ENCODE results near the gene ZBTB16. TPM values are rescaled to one million over a fixed set of nuclear protein-coding genes. Genes with fewer than 3 reads are reported as not detected.

Gene ZBTB16
- total RNA-seq, 1 donor from 2014 or later, result 17.7 TPM

DNA sequence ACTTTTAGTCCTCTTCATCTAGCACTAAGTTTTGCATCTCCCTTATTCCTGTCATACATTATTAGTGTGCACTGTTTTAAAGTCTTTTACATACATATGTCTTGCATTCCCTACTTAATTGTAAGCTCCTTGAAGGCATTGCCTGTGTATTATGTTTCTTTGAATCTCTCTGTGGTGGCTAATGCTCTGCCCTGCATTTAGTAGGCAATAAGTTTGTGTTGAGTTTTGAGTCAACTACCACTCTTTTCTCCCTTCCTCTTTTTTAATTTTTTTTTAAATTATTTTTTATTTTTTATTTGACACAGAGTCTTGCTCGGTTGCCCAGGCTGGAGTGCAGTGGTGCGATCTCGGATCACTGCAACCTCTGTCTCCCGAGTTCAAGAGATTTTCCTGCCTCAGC is 78.9 kb downstream of the ZBTB16 start:
- Histone ChIP-seq H3K9me3 (ENCODE audit: low read depth) (no peaks in the 10 kb centered on the region), H3K4me2 (no peak overlapping the region), H3F3A (ENCODE audit: low read depth) (peaks cover 6% of the 10 kb centered on the region), H3K79me2 (ENCODE audit: low read depth) (peaks cover 12% of the 10 kb centered on the region), H3K36me3 (no peaks in the 10 kb centered on the region), H4K20me1 (ENCODE audit: low read depth) (peaks cover 40% of the 10 kb centered on the region), H3K9ac (no peak overlapping the region), H3K27ac (no peak overlapping the region), H3K27me3 (no peaks in the 10 kb centered on the region), H3K4me1 (peaks cover 42% of the 10 kb centered on the region), H2AFZ (replicated peaks) (no peak overlapping the region), H3K4me3 (no peak overlapping the region)
- no peak for DNase-seq (ENCODE audit: low spot score)
- no peak overlapping the region for H3K4me3 Mint-ChIP-seq
- H3K36me3 Mint-ChIP-seq, result peaks cover 54% of the 10 kb centered on the region
- peaks cover 76% of the 10 kb centered on the region for H3K4me1 Mint-ChIP-seq
- peaks cover 7% of the 10 kb centered on the region for H3K9me3 Mint-ChIP-seq
- TF ChIP-seq EZH2phosphoT487 (IDR thresholded peaks at IDR 0.05), result no peak
- TF ChIP-seq, protein P1, sequence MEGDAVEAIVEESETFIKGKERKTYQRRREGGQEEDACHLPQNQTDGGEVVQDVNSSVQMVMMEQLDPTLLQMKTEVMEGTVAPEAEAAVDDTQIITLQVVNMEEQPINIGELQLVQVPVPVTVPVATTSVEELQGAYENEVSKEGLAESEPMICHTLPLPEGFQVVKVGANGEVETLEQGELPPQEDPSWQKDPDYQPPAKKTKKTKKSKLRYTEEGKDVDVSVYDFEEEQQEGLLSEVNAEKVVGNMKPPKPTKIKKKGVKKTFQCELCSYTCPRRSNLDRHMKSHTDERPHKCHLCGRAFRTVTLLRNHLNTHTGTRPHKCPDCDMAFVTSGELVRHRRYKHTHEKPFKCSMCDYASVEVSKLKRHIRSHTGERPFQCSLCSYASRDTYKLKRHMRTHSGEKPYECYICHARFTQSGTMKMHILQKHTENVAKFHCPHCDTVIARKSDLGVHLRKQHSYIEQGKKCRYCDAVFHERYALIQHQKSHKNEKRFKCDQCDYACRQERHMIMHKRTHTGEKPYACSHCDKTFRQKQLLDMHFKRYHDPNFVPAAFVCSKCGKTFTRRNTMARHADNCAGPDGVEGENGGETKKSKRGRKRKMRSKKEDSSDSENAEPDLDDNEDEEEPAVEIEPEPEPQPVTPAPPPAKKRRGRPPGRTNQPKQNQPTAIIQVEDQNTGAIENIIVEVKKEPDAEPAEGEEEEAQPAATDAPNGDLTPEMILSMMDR (IDR thresholded peaks at IDR 0.05), result no peak
- TF ChIP-seq EZH2 (IDR thresholded peaks at IDR 0.05), result no peak
- H3K27me3 Mint-ChIP-seq (ENCODE audit: insufficient read depth, low read depth), result peaks cover 5% of the 10 kb centered on the region
- no peak overlapping the region for H3K27ac Mint-ChIP-seq

DNA sequence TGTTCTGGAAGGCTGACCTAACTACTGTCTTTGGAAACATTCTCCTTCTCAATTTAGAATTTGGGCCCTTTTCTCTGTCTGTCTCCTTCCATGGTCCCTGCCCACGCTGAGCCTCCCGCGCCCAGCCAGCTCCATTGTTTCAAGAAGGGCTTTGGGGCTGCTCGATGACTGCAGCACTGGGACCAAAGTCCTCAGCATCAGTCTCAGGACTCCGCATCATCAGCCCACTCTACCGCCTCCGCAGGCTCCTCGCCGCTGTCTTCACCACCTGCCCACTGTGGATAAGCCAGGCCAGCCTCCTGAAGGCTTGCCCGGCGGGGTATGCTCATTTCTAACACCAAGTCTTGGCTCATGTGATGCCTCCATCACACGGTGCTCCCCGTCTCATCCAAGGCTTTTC is 81.3 kb downstream of the ZBTB16 start:
- Histone ChIP-seq H3K4me3 (no peak overlapping the region), H3K79me2 (ENCODE audit: low read depth) (peaks cover 18% of the 10 kb centered on the region), H3K4me2 (no peak overlapping the region), H3K36me3 (no peaks in the 10 kb centered on the region), H4K20me1 (ENCODE audit: low read depth) (peaks cover 50% of the 10 kb centered on the region), H3F3A (ENCODE audit: low read depth) (peaks cover 19% of the 10 kb centered on the region), H2AFZ (replicated peaks) (no peak overlapping the region), H3K27ac (no peak overlapping the region), H3K4me1 (peaks cover 52% of the 10 kb centered on the region), H3K9me3 (ENCODE audit: low read depth) (no peaks in the 10 kb centered on the region), H3K27me3 (no peaks in the 10 kb centered on the region), H3K9ac (no peak overlapping the region)
- Mint-ChIP-seq H3K27me3 (ENCODE audit: insufficient read depth, low read depth) (peaks cover 4% of the 10 kb centered on the region), H3K27ac (no peak overlapping the region), H3K36me3 (peaks cover 48% of the 10 kb centered on the region), H3K9me3 (peaks cover 7% of the 10 kb centered on the region), H3K4me3 (no peak overlapping the region), H3K4me1 (peaks cover 84% of the 10 kb centered on the region)
- no peak for DNase-seq (ENCODE audit: low spot score)
- no peak for TF ChIP-seq EZH2 (IDR thresholded peaks at IDR 0.05)
- TF ChIP-seq EZH2phosphoT487 (IDR thresholded peaks at IDR 0.05), result no peak
- TF ChIP-seq, protein P1 (IDR thresholded peaks at IDR 0.05), result no peak

DNA sequence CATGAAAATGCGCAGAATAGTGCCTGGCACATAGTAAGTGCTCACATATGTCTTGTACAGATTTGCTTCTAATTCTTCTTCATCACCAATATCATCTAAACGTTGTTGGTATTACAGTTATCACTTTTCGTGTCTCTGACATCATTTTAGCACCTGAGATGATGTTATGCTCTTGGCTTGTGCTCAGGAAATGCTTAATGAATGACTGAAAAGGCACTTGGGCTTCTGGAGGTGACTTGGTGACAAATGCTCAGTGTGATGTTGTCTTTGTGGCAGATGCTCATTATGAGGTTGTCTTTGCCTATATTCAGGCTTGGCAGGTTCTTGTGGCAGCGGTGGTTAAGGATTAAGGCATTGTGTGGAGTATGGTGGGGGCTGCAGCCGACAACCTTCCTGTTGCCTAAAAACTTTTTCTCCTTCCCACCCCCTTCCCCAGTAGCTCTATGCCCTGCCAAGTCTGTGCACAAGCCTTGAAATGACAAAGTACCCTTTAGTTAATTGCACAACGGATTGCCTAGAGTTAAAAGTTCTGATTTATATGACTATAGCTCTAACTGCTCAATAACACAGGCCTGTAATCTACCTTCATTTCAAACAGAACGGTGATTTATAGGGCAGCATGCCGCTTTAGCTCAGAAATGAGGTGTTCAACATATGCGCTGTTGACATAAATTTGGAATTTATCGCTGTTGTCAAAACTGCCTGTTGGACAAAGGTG is 82.5 kb downstream of the ZBTB16 start:
- Mint-ChIP-seq H3K4me3 (no peak overlapping the region), H3K27me3 (ENCODE audit: insufficient read depth, low read depth) (peaks cover 4% of the 10 kb centered on the region), H3K4me1 (peaks cover 81% of the 10 kb centered on the region), H3K9me3 (peaks cover 7% of the 10 kb centered on the region), H3K36me3 (peaks cover 40% of the 10 kb centered on the region), H3K27ac (peak overlapping the region; percentile 78)
- DNase-seq (ENCODE audit: low spot score), result no peak
- no peak overlapping the region for H3K27ac ChIP-seq
- peaks cover 19% of the 10 kb centered on the region for H3F3A ChIP-seq (ENCODE audit: low read depth)
- H3K27me3 ChIP-seq, result no peaks in the 10 kb centered on the region
- peaks cover 15% of the 10 kb centered on the region for H3K79me2 ChIP-seq (ENCODE audit: low read depth)
- H4K20me1 ChIP-seq (ENCODE audit: low read depth), result peaks cover 51% of the 10 kb centered on the region
- peaks cover 55% of the 10 kb centered on the region for H3K4me1 ChIP-seq
- no peak overlapping the region for H3K4me3 ChIP-seq
- no peak overlapping the region for H2AFZ ChIP-seq (replicated peaks)
- TF ChIP-seq EZH2 (IDR thresholded peaks at IDR 0.05) (no peak), EZH2phosphoT487 (IDR thresholded peaks at IDR 0.05) (no peak)
- TF ChIP-seq, protein P1 (IDR thresholded peaks at IDR 0.05), result no peak
- no peak overlapping the region for H3K9ac ChIP-seq
- H3K4me2 ChIP-seq, result peak overlapping the region; percentile 47
- no peaks in the 10 kb centered on the region for H3K36me3 ChIP-seq
- H3K9me3 ChIP-seq (ENCODE audit: low read depth), result no peaks in the 10 kb centered on the region

All from neural progenitor cell (in vitro differentiated cells).